Ishikawa (cell line): Measurements from ENCODE around the gene MRPS9.

Experiments
- CEBPB ChIP-seq: IDR thresholded peaks from 2 replicates; pipeline ENCODE4 v1.6.1; 2012
- EGR1 ChIP-seq: IDR thresholded peaks from 2 replicates; pipeline ENCODE4 v1.6.1; 2012
- EP300 ChIP-seq: IDR thresholded peaks from 2 replicates; pipeline ENCODE4 v1.6.1; 2012; ENCODE audit warnings: borderline replicate concordance
- FOXM1 ChIP-seq: IDR thresholded peaks from 2 replicates; pipeline ENCODE4 v1.6.1; 2012; ENCODE audit warnings: low read depth, borderline replicate concordance
- NFIC ChIP-seq: IDR thresholded peaks from 2 replicates; pipeline ENCODE4 v1.6.1; 2012
- RAD21 ChIP-seq: IDR thresholded peaks from 2 replicates; pipeline ENCODE4 v1.6.1; 2012; ENCODE audit warnings: low read depth
- TAF1 ChIP-seq: IDR thresholded peaks from 2 replicates; pipeline ENCODE4 v1.6.1; 2012; ENCODE audit warnings: low read depth, mild to moderate bottlenecking
- TEAD4 ChIP-seq: IDR thresholded peaks from 2 replicates; pipeline ENCODE4 v1.6.1; 2012
- YY1 ChIP-seq: IDR thresholded peaks from 2 replicates; pipeline ENCODE4 v1.6.1; 2012; ENCODE audit warnings: low read depth
- ZBTB7A ChIP-seq: IDR thresholded peaks from 2 replicates; pipeline ENCODE4 v1.6.1; 2012; ENCODE audit warnings: low read depth
- TF ChIP-seq, protein P1 (sequence below): IDR thresholded peaks from 2 replicates; pipeline ENCODE4 v1.6.1; 2012
- TF ChIP-seq, protein P2 (sequence below): IDR thresholded peaks from 2 replicates; pipeline ENCODE4 v1.6.1; 2012; ENCODE audit warnings: low read depth, mild to moderate bottlenecking

DNA sequence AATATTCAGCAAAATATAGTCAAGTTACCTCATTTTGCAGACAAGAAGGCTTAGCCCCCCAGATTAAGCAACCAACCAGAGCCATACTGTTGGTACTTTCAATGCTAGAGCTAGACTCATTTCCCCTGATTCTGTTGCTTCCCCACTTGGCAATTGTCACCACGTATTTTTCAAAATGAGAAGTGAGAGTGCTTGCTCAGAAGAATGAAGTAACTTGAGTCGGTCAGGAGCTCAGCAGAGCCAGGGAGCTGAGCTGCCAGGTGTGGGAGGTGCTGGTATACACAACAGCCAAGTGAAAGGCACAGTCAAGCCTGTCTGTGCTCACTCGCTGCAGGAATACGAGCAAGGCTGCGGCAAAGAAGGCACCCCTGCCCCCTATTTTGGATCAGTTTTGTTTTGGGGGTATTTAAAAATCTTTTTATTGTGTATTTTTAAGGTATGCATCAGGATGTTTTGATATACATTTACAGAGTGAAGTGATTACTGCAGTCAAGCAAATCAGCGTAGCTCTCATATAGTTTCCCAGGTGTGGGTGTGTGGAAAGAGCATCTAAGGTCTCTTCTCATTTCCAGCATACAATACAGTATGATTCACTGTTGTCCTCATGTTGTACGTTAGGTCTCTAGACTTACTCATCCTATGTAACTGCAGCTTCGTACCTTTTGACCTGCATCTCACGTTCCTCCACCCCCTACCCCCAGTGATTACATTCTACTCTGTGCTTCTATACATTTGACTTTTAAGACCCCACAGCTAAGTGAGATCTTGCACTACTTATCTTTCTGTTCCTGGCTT is 62.4 kb downstream of the MRPS9 start:
- TF ChIP-seq, protein P1, sequence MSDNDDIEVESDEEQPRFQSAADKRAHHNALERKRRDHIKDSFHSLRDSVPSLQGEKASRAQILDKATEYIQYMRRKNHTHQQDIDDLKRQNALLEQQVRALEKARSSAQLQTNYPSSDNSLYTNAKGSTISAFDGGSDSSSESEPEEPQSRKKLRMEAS = no peak
- no peak for TF ChIP-seq YY1
- no peak for TF ChIP-seq TAF1
- TF ChIP-seq EP300 = no peak
- TF ChIP-seq NFIC = no peak
- TF ChIP-seq EGR1 = no peak
- no peak for TF ChIP-seq CEBPB
- TF ChIP-seq, protein P2, sequence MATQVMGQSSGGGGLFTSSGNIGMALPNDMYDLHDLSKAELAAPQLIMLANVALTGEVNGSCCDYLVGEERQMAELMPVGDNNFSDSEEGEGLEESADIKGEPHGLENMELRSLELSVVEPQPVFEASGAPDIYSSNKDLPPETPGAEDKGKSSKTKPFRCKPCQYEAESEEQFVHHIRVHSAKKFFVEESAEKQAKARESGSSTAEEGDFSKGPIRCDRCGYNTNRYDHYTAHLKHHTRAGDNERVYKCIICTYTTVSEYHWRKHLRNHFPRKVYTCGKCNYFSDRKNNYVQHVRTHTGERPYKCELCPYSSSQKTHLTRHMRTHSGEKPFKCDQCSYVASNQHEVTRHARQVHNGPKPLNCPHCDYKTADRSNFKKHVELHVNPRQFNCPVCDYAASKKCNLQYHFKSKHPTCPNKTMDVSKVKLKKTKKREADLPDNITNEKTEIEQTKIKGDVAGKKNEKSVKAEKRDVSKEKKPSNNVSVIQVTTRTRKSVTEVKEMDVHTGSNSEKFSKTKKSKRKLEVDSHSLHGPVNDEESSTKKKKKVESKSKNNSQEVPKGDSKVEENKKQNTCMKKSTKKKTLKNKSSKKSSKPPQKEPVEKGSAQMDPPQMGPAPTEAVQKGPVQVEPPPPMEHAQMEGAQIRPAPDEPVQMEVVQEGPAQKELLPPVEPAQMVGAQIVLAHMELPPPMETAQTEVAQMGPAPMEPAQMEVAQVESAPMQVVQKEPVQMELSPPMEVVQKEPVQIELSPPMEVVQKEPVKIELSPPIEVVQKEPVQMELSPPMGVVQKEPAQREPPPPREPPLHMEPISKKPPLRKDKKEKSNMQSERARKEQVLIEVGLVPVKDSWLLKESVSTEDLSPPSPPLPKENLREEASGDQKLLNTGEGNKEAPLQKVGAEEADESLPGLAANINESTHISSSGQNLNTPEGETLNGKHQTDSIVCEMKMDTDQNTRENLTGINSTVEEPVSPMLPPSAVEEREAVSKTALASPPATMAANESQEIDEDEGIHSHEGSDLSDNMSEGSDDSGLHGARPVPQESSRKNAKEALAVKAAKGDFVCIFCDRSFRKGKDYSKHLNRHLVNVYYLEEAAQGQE = no peak
- no peak for TF ChIP-seq RAD21
- no peak for TF ChIP-seq FOXM1
- TF ChIP-seq TEAD4 = no peak
- no peak for TF ChIP-seq ZBTB7A
